GM18520 (cell line): ENCODE results near the gene EYA2.
"Not testable (repeated sequence)": the region's sequence is repeated elsewhere in the genome, so short reads cannot be mapped to it uniquely, and the experiment has no call there.

ENCODE experiments used
- ATAC-seq: cut with Tn5 transposase; IDR thresholded peaks from one replicate; pipeline ENCODE4 v1.9.1; 2021; ENCODE audit not compliant: unreplicated experiment

The EYA2 gene

DNA sequence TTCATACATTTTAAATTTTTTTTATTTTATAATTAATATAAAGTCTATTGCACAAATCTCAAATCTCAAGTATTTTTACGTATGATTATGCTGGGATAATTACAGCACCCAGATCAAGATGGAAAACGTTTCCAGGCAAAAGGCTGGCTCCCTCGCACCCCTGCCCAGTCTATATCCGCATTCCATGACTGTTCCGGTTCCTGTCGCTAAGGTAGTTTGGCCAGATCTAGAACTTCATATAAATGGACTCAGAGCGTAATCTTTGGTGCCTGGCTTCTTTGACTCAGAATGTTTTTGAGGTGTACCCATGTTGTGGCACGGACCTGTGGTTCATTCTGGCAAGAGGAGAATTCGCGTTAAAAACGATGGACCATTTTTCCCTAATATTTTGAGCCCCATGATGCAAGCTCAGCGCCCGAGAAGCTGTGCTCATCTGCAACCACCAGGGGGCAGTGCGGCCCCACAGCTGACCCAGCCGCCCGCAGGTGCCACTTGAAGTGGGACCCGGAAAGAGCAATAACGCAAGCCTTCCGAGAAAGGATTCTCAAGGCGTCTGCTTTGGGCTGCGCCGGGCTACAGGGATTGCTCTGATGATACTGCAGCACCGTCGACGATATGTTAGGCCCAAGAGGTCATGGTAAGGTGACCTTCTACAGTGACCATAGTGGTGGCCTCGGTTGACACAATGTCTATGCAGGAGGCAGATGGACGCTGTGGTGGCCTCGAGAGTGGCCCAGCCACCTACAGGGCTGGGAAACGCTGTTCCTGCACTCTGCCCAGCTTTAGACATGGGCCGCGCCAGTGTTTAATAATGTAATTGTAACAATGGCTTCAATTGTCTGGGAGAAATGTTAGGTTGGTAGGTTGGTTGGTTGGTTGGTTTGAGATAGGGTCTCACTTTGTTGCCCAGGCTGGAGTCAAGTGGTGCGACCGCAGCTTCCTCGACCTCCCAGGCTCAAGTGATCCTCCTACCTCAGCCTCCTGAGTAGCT lies 301.7 kb downstream of the EYA2 start:
- ATAC-seq, result no peak

DNA sequence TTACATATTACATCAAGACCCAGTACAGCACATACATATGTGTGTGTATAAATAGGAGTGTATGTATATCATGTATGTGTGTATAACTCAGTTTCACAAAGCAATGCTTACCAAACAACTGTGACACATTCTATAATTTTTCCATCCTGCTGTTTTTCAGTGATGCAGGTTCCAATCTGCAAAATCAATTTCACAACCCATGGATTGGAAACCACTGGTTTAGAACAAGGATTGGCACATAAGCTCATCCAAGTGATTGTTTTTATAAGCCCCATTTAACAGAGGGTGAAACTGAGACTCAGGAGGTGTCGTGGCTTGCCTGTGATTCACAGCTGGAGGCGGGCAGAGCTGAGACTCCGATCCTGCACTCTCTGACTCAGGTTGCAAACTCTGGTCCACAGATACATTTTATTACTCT lies 303.6 kb downstream of the EYA2 start:
- no peak for ATAC-seq

DNA sequence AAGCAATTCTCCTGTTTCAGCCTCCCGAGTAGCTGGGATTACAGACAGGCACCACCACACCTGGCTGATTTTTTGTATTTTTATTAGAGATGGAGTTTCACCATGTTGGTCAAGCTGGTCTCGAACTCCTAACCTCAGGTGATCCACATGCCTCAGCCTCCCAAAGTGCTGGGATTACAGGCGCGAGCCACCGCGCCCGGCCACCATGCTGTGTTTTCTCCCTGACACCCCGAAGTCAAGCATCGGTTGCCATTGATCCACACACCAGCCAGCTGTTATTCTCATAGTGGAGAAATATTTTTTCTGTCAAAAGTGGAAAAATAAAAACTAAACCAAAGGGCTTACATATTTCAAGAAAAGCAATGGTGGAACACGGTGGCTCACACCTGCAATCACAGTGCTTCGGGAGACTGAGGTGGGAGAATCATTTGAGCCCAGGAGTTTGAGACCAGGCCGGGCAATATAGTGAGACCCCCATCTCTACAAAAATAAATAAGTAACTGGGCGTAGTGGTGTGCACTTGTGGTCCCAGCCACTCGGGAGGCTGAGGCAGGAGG lies 304.4 kb downstream of the EYA2 start:
- no peak for ATAC-seq

DNA sequence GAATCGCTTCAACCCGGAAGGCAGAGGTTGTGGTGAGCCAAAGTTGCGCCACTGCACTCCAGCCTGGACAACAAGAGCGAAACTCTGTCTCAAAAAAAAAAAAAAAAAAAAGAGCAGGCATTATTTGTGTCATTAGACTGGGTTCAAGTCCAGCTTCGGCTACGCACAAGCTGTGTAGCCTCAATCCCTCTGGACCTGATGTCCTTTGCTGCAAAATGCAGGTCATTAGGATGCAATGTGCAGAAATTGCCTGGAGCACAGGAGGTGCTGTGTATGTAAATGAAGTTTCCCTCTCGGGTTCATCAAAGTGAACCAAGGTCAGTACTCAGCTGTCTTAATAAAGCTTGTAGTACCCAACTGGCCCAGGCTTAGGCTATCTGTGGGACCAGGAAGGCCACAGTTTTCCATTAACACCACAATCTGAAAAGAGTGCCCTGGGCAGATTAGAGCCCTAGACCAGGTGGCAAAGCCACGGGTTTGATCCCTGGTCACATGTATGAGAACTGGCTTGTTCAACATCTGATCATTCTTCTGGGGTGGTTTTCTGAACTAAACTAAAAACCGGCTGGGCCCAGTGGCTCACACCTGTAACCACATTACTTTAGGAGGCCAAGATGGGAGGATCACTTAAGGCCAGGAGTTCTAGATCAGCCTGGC lies 306.6 kb downstream of the EYA2 start:
- ATAC-seq, result no peak

DNA sequence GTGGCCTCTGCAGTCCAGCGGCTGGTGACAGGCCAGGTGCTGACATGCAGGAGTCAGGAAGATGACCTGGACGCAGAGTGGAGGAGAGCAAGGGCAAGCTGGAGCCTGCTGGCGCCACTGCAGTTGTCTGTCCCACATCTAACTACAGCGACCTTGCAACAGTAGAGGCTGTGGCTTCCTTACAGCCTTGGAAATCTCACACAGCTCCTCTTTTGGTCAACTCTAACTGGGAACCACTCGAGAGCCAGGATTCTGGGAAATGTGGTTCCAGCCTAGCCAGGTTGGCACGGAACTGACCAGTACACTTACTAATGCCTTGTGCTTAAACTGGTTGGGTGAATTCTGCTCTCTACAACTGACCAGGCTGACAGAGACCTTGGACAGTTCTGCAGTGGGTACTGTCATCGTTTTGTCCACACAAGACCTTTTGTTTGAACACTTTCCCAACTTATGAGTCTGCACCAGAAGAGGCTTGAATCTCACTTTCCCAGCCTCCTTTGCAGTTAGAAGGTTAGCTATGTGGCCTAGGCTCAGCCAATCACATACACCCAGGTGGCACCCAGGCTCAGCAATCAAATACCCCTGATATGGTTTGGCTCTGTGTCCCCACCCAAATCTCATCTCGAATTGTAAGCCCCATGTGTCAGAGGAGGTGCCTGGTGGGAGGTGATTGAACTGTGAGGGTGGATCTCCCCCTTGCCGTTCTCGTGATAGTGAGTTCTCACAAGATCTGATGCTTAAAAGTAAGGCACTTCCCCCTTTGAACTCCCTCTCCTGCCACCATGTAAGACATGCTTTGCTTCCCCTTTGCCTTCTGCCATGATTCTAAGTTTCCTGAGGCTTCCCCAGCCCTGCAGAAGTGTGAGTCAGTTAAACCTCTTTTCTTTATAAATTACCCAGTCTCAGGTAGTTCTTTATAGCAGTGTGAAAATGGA lies 308.4 kb downstream of the EYA2 start:
- ATAC-seq, result no peak

DNA sequence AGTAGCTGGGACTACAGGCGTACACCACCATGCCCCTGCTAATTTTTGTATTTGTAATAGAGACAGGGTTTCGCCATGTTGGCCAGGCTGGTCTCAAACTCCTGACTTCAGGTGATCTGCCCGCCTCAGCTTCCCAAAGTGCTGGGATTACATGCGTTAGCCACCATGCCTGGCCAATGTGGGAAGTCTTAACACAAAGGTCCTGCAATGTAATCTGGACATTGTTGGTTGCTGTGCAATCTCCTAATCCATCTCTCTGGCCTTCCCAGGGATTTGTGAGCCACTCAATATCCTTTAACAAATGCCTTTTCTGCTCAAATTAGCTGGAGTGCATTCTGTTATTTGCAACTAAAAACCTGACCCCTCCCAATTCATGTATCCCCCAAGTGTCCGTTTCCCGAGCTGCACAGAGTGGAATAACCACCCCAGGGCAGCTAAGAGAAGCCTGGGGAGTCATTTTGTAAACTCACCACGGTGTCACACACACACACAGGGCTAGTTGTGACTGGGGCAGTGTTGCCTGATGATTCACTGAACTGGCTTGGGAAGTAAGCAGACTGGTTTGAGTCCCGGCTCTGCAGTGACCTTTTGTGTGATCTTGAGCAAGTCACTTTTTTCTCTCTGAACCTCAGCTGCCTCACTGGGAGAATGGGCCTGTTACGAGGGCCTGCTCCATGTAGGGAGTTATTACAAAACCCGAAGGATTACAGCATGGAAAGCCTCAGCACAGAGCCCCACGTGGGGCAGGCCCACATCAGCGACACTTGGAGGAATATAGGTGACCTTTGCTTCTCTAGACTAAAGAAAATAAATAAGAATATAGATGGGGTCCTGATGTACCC lies 309.6 kb downstream of the EYA2 start:
- ATAC-seq, result no peak

DNA sequence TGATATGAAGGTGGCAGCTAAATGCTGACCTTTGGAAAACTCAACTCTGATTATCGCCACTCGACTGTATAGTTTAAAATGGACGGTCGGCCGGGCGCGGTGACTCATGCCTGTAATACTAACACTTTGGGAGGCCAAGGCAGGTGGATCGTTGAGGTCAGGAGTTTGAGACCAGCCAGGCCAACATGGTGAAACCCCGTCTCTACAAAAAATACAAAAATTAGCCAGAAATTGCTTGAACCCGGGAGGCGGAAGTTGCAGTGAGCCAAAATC lies 310.1 kb downstream of the EYA2 start:
- ATAC-seq, result not testable (repeated sequence)

DNA sequence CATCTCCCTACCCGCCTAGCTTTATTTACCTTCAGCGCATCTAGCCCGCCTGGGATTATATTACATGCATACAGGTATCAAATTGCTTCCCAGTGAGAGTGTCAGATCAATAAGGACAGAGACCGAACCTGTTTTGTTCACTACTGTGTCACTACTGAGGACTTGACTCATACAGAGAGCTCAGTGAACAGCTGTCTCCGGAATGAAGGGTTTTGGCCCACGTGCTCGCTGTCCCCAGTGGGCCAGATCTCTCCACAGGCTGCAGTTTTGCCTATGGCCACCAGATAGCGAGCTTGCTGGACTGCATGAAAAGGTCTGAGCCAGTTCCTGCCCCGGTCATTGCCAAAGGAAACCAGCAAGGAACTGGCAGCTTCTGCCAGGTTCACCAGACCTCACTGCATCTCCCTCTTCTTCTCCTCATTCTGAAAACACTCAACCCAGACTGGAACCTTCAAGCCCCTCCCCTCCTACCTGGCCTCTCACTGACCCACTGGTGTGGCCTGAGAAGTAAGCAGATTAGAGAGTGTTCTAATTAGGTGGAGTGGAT lies 311.0 kb downstream of the EYA2 start:
- peak; percentile 50 for ATAC-seq

DNA sequence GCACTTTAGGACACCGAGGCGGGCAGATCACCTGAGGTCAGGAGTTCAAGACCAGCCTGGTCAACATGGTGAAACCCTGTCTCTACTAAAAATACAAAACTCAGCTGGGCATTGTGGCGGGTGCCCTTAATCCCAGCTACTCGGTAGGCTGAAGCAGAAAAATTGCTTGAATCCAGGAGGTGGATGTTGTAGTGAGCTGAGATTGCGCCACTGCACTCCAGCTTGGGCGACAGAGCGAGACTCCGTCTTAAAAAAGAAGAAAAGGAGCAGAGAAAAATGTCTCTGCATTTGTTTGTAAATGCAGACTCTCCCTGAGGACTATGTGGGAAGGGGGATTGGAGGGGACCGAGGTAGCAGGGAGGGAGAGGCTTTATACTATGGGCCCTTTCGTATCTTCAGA lies 311.9 kb downstream of the EYA2 start:
- ATAC-seq, result not testable (repeated sequence)

DNA sequence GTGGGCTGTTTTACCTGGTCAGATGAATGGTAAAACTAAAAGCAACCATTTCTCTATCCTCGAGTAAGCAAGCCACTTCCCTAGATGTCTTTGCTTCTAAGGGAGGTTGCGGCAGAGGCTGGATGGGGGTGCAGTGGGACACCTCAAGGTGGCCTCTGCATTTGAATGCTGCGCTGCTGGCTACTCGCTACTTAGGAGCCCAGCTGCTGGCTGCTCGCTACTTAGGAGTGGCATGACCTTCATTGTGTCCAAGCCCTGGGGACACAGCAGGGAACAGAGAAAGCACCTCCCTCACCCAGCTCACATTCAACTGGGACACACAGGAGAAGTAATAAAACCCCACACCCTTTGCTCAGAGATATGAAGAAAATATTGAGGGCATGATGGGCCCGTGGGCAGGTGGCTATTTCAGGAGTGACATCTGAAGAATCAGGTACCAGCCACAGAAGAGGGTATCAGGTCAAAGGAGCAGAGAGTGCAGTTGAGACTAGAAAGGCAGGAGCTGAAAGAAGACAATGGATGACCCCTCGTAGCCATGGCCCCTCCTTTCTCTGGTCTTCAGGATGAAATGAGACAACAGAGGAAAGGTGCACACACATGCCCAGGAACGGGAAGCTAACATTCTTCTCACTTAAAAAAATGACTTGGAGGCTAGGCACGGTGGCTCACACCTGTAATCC lies 312.5 kb downstream of the EYA2 start:
- no peak for ATAC-seq

DNA sequence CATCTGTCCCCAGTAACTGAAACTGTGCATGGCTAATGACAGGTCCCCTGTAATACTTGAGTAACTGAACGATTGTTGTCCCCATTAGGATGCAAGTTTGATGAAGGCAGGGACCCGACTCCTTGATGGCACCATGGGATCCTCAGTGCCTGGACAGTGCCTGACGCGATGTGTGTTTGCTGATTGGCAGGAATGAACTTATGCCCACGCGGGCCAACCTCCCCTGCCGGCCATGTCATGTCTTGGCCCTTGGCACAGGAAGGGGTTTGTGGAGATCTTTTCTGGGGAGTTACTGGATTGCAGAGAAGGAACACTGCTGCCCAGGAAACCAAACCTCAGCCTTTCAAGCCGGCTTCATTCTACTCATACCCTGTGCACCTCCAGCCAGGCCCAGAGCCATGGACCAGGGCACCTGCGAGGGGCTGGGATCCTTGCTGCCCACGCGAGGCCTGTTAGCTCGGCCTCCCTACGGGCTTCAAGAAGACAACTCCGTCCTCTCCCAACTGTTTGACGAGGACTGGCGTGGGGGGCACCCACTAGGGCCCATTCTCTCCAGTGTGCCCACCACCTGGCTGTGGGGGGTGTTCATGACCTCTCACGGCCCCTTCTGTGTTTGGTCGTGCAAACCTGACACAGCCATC lies 314.0 kb downstream of the EYA2 start:
- no peak for ATAC-seq

DNA sequence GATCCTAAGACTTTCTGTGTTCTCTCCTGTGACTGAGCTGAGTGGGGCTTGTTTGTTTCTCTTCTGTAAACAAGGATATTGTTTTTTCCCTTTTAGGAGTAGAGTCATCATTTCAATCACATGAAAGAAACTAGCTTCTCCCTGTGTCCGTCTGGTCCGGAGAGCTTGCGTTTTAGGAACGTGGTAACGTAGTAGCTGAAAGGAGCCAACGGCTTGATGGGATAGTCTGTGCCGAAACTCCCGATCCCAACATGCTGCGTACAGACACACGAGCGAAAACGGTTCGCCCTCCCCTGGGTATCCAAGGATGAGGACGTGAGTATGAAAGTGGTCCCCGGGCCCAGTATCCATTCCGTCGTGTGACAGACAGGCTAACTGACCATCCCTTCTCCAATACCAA lies 315.3 kb downstream of the EYA2 start:
- ATAC-seq, result no peak

DNA sequence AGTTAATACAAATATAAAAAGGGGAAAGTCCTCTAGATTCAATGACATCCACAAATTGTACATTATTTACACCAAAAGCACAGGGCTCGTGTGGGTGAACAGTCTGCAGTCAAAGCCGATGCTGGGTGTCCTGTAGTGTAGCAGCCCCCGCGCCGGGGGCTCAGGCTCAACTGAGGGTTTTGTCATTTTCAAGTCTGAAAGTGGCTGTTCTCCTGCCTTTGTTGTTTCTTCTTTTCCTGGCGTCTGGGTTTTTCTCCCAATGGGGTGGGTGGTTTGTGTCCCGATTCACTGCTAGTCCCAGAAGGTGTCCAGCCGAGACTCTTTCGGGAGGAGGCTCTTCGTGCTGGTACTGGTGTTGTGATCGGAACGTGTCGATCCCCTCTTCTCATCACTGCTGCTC lies 315.8 kb downstream of the EYA2 start:
- ATAC-seq, result no peak

DNA sequence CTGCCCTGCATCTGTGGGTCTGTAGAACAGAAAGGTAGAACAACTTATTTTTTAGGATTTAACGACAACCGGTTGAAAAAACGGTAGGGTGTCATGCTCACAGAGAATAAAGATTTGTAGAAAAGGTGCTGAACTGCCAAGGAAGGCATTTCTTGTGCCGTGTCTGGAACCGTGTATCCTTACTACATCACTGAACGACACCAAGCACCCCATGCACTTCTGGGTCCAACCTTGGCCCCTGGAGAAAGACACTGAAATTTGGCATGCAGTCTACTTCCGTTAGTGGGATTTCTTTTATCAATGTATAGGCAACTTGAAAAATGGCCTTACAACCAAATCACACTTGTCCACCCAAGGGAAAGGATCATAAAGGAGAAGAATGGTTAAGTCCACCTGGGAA lies 316.4 kb downstream of the EYA2 start:
- no peak for ATAC-seq

DNA sequence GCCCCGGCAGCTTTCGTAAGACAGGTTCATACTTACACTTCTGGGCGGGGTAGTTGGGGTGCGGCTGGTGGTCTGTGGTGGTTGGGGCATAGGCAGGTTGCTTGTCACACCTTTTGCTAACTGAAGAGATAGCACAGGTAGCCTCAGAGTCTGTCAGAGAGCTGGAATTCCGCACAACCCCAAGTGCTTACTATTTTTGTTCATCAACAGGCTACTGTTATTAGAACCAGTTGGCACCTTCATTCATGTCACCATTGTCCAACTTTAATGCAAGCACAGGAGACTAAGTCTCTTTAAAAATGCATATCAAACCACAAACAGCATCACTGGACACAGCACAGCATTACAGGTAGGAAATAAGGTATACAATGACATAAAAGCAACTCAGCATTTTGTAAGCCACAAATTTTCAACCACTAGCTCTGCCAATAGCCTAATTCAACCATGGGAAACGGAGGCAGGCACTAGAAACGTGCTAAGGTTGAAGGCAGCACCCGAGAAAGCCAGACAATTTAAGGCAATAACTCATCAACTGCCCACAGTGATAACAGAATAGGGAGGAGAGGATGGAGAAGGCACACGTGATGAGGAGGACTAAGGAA lies 318.1 kb downstream of the EYA2 start:
- ATAC-seq, result no peak

DNA sequence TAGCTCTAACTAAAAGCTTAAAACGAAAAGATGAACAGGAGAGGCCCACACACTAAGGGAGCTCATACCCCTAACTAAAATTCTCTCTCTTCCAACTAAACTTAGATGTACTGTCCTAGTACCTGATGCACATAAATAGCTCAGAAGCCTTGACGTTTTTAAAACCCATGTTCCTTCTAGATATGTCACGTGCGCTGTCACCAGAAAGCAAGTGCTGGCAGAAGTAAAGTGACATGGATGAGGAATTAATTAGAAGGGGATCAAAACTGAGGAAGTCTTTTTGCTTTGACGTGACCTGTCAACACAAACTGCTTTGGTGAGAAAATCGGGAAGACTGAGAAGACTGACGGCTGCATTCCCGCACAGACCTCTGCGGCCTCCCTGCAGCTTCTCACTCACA lies 319.3 kb downstream of the EYA2 start:
- ATAC-seq, result no peak

DNA sequence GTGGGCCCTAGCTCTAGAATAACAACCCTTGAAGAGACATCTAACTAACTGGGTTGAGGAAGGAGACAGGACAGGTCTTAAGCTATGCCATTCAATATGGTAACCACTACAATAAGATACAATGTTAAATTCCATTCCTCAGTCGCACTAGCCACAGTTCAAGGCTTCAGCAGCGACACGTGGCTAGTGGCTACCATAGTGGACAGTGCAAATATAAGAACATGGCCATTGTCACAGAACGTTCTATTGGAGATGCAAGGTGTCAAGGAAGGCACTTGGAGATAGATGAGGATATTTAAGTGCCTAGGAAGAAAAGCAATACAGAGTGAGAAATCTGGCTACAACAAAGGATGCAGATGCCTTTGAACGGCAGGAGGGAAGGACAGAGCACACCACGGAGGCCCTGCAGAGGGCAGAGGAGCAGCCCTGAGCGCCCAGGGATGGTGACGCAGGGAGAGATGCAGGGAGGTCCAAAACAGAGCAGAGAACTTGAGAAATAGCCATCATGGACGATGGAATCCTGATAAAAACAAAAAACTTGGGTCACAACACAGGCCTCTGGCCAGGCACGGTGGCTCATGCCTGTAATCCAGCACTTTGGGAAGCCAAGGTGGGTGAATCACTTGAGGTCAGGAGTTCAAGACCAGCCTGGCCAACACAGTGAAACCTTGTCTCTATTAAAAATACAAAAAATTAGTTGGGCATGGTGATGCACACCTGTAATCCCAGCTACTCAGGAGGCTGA lies 321.2 kb downstream of the EYA2 start:
- ATAC-seq, result no peak
